ENCODE data around the gene TMEM106B. TPM values are rescaled to one million over a fixed set of nuclear protein-coding genes. Genes with fewer than 3 reads are reported as not detected.

The TMEM106B gene
- total and polyA plus RNA-seq, 2 donors (not counting 3 experiments of a cell fraction or from before 2014, with no cell fraction given) = 13.7 to 23.1 TPM

GRCh38 chr7:12226756-12227155 lies 15.7 kb downstream of the TMEM106B start:
- BruUV-seq (replicated peaks) = no TSS peak
- intact Hi-C loops (cut with micrococcal nuclease) (loop anchor here (2.0 kb wide), 1 partner anchor 16 kb away; the partner anchor contains the start of gene TMEM106B), dilution Hi-C loops (cut with MboI; ENCODE audit: extremely low pct_ligation_motif_present, low sequenced_read_pairs) (no loop called here)
- H4K20me1 ChIP-seq (replicated peaks; ENCODE audit: control insufficient read depth, extremely low read depth, insufficient read depth, low read length) = no peaks in the 10 kb centered on the region
- no peak overlapping the region for H2AFZ ChIP-seq (ENCODE audit: low read depth, low read length)
- ChIA-PET POLR2A (no interaction called here), CTCF (no interaction called here)
- H3K27ac ChIP-seq (ENCODE audit: insufficient read depth, low read depth, low read length) = no peak overlapping the region
- H3K4me1 ChIP-seq (ENCODE audit: control insufficient read depth, extremely low read depth, insufficient read depth, low read length) = no peaks in the 10 kb centered on the region
- no peak overlapping the region for H3K4me3 ChIP-seq (replicated peaks in 1 of 3; ENCODE audit: insufficient read depth in 1 of 3, low read depth in 1 of 3, low read length in 3 of 3)
- H3K9ac ChIP-seq (replicated peaks; ENCODE audit: extremely low read depth, insufficient read depth, low read length) = no peak overlapping the region
- H3K79me2 ChIP-seq (ENCODE audit: control insufficient read depth, insufficient read depth, low read length) = no peaks in the 10 kb centered on the region
- peaks cover 0 to 2% of the 10 kb centered on the region in 2 experiments for H3K36me3 ChIP-seq (ENCODE audit: control insufficient read depth in 2 of 2, extremely low read depth in 1 of 2, insufficient read depth in 2 of 2, low read length in 2 of 2)
- H3K9me3 ChIP-seq (replicated peaks; ENCODE audit: control insufficient read depth, insufficient read depth, low read length) = no peaks in the 10 kb centered on the region
- H3K9me1 ChIP-seq (replicated peaks; ENCODE audit: control insufficient read depth, extremely low read depth, insufficient read depth, low read length) = no peaks in the 10 kb centered on the region
- no peak for TF ChIP-seq CTCF (IDR thresholded peaks at IDR 0.05; ENCODE audit: extremely low read depth in 1 of 2, insufficient read depth in 1 of 2, low read depth in 1 of 2, low read length in 2 of 2)
- no peak for TF ChIP-seq JUN (IDR thresholded peaks at IDR 0.05; ENCODE audit: borderline replicate concordance, insufficient read depth, insufficient read length, low read depth)
- no peak for TF ChIP-seq POLR2A (IDR thresholded peaks at IDR 0.05; ENCODE audit: low read depth, low read length)
- no peak for TF ChIP-seq EZH2 (IDR thresholded peaks at IDR 0.05; ENCODE audit: borderline replicate concordance, low read depth, low read length, severe bottlenecking)
- no peak for TF ChIP-seq POLR2AphosphoS5 (IDR thresholded peaks at IDR 0.05; ENCODE audit: insufficient read depth, low read depth, low read length)
- TF ChIP-seq FOS (IDR thresholded peaks at IDR 0.05; ENCODE audit: borderline replicate concordance, insufficient read depth, low read length) = no peak
- no peak for TF ChIP-seq MYC (IDR thresholded peaks at IDR 0.05; ENCODE audit: low read depth, low read length)
- TF ChIP-seq, protein P1, sequence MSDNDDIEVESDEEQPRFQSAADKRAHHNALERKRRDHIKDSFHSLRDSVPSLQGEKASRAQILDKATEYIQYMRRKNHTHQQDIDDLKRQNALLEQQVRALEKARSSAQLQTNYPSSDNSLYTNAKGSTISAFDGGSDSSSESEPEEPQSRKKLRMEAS (IDR thresholded peaks at IDR 0.05; ENCODE audit: insufficient read depth, insufficient read length) = no peak
- TF ChIP-seq GATA2 (IDR thresholded peaks at IDR 0.05; ENCODE audit: insufficient read depth, insufficient read length, low read depth, low read length) = no peak
- H3K4me2 ChIP-seq (ENCODE audit: insufficient read depth, low read length) = no peak overlapping the region
- no peaks in the 10 kb centered on the region for H3K27me3 ChIP-seq (ENCODE audit: control insufficient read depth in 2 of 2, insufficient read depth in 2 of 2, low read length in 2 of 2)
- FAIRE-seq = no peak
- no peak for DNase-seq (ENCODE audit: low read depth, low spot score)

Measured in endothelial cell of umbilical vein (primary cell).